SKM-1 treated with dmso at 0.1 percent for 144 hours (cell line): Measurements from ENCODE around the gene RAB11FIP3.

ENCODE experiments used
- DNase-seq: peaks from one replicate; lab custom pipeline; 2025; ENCODE audit not compliant: unreplicated experiment; lab: John Stamatoyannopoulos, UW

Gene RAB11FIP3

DNA sequence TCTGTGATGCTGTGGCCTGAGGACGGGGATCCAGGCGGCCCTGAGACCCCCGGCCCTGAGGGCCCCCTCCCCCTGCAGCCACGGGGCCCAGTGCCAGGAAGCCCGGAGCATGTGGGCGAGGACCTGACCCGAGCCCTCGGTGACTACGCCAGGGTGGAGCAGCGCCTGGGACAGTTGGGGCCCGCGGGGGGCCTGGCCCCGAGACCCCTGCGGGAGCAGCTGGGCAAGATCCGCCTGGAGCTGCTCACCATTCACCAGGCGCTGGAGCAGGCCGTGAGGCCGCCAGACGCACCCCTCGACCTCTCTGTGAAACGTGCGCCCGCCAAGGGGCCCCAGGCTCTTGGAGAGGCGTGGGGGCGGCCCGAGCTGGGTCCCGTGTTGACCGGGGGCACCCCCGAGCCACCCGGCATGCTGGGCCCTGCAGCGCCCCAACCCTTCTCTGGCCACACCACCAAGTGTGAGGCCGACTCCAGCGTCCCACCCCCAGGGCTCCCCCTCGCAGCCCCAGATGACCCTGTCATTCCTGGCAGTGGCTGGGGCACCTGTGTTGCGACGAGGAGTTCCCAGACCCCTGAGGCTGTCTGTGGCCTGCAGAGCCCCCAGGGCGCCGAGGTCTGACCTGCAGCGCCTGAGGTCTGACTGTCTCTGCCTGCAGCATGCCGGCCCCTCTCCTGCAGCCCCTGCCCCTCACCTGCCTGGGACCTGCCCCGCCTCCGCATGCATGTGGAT is 139.4 kb downstream of the RAB11FIP3 start:
- DNase-seq, result no peak

DNA sequence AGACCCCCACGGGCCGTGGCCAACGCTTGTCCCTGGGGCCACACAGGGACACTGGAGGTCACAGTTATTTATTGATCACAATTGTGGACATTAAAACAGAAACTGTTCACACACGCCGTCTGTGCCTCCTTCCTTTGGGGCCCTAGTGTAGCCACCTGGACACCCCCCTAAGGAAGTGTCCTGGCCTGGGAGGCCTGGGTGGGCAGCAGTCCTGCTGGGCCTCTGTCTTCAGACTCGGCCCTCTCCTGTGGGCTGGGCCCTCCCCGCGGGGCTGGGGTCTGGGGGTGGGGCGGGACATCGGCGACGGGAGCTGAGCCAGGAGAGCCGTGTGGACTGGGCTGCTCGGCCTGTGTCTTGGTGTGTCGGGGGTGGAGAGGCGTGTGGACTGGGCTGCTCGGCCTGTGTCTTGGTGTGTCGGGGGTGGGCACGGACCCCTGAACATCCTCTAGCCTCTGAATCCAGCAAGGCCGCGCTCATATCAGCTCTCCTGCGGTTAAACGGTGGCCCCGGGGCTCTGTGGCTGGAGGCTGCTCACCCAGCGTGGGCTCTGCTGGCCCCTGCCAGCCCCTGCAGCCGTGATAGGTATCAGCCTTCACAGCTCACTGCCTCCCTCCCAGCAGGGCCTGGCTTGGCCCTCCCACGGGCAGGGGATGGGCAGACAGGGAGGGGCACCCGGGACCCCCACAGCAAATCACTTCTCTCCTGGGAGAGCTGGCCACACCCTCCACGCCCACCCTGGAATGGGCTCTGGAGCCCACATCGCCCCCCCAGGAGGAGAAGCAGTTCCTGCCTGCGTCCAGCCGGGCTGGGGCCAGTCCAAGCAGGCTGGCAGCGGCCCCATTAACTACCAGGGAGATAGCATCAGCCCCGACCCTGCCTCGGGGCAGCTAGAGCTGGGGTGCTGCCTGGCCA is 140.2 kb downstream of the RAB11FIP3 start:
- no peak for DNase-seq

DNA sequence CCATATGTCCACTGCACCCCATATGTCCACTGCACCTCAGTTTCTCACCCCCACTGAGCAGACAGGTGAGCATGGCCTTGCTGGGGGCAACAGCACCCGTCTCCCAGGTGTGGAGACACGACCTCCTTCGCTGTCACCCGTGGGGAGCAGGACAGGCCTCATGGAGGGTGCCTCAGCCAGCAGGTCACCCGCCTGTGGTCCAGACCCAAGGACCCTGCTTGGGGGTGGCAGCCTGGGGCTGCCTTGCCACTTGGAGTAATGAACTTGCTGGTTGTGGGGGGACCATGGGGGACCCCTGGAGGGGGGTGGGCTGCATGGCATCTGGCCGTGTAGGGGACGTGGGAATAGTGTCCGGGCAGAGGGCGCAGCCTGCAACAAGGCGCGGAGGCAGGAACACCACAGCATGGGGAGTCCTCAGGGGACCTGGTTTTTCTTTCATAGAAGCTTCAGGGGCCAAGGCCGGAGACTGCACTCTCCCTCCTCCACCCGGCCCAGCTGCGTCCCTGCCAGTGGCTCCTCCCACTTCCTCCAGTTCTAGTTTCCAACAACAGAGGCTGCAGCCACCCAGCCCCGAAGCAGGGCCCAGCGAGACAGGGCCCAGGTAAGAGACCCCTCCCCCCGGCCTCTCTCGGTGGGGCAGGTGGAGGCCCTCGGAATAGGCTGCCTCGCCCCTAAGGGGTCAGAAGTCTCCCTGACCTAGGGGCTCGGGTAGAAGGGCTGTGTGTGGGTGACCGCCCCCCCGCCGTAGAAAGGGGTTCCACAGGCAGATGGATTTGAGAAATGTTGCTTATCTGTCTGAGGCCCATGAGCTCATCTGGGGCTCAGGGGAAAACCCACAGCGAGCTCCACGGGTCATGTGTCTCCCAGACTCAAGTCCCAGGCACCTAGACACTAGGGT is 141.3 kb downstream of the RAB11FIP3 start, which contains the start of gene NHLRC4:
Gene NHLRC4, plus strand, starts transcription at position 531 of the 898 bp plus-strand sequence. CDS start 1,043 bp downstream, outside the sequence.
- peak; percentile 32 for DNase-seq

DNA sequence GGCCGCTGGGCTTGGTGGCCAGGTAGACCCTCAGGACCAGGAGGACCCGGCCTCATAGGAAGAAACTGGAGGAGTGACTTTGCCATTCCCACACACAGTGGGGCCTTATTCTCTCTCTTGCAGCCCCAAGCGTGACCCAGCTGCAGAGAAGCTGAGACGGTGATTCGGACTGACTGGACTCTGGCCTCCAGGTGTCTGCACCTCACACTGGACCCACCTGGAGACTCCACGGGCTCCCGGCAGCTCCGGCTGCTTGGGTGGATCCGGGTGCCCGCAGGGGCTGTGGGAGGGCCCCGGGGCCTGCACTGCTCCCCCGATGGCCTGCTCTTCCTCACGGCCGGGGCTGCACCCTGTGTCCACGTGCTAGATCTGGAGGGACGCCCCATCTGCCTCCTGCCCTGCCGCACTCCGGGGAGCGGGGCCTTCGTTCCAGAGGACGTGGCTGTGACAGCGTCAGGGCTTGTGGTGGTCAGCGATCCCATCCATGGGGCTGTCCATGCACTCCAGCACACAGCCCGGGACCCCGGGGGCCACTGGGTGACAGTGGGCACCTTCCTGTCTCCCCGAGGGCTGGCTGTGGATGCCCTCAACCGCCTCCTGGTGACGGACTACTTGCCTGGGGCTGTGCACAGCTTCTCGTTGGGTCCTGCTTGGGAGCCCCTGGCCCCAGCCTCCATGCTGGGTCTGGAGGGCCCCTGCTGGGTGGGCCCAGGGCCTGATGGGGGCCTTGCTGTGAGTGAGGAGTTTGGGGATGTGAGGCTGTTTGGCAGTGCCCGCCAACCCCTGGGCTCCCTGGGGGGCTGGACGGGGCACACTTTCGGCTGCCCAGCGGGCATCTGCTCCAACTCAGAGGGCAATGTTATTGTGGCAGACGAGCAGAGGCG is 142.2 kb downstream of the RAB11FIP3 start:
- no peak for DNase-seq

DNA sequence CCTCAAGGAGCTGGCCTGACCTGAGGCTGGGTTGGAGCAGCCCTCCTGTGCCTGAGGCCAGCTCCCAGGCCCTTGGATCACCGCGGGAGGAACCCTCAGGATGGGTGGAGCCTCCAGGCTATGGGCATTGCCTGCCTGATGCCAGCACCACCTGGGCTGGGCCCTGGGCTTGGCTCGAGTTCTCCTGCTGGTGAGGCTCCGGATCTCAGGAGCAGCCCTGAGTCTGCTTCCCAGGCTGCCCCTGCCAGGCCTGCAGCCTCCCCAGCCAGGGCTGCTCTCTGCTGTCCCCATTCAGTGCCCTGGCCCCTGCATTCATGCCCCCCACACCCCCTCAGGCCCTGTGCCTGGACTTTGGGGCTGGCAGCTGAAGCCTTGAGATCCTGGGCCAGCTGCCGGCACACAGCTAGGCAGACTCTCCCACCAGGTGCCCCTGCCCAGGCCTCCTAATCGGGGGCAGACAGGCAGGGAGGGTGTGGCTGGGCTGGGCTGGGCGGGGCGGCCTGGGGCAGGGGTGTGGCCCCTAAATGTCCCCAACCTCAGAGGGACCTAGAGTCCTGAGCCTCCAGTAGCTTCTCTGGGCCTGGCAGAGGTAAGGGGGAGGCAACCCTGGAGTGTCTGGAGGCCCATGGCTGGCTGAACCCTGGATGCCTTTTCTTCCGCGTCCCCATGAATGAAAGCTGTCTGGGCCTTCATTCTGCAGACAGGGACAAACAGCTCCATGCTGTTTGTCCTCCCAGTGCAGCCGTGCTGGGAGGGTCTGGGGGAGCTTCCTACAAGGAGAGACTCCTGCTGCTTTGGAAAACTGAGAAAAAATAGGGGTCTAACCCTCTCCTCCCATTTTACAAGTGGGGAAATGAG is 143.2 kb downstream of the RAB11FIP3 start:
- no peak for DNase-seq

DNA sequence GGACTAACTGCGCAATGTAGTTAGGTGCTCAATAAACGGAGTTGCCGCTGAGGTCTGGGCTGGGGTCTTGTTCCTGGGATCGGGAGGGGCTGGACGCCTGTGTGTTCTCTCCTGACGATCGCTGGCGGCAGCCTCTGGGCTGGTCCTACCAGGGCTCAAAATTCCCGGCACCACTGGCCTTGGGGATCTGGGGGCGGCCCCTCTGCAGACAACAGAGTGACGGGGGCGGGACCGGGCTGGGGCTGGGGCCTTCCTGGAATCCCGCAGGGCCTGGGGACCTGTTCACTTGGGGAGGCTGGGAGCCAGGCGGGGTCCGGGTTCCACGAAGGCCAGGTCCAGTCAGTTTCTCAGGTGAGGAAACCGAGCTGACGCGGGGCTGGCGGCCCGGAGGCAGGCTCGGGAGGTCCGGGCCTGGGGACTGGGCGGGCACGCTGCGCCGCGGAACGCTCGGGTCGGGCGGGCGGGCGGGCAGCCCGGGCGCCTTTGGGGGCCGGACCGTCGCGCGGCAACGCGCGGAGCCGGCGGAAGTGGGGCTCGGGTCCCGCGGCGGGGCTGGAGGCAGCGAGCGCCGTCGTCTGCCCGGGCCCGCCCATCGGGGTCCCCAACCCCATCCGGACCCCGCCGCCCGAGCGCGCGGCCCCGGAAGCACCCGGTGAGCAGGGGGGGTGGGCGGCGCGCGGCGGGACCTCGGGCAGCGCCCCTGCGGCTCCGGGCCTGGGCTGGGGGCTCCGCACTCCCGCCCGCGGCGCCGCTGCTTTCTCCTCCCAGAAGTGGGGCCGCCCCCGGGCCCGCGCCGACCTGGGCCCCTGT is 144.2 kb downstream of the RAB11FIP3 start, which contains the start of gene PIGQ:
Gene PIGQ, plus strand, starts transcription at position 524 of the 810 bp plus-strand sequence. CDS start 4,107 bp downstream, outside the sequence.
- DNase-seq, result no peak
